Tibial nerve (tissue), 4 donors: ENCODE data around the gene CBFB.

Source experiments
- CTCF ChIP-seq, 5 experiments: fragments of 200-600 bp in 3 of 5; fragments of 450-650 bp in 2 of 5; sonication (generic) in 3 of 5; IDR thresholded peaks; one replicate each; pipeline ENCODE4 v1.5.1; 2016 to 2019; ENCODE audit warnings: antibody characterized with exemption in 5 of 5, mild to moderate bottlenecking in 3 of 5, moderate library complexity in 2 of 5
- EP300 ChIP-seq, 2 donors: sonication (generic); formaldehyde crosslinking; IDR thresholded peaks; one replicate each; pipeline ENCODE4 v1.6.1; 2017; ENCODE audit warnings: antibody characterized with exemption in 2 of 2, mild to moderate bottlenecking in 1 of 2
- POLR2A ChIP-seq, 2 donors: fragments of 450-650 bp; IDR thresholded peaks; one replicate each; pipeline ENCODE4 v1.6.1; 2017; ENCODE audit warnings: antibody characterized with exemption in 2 of 2, mild to moderate bottlenecking in 2 of 2, moderate library complexity in 2 of 2

DNA sequence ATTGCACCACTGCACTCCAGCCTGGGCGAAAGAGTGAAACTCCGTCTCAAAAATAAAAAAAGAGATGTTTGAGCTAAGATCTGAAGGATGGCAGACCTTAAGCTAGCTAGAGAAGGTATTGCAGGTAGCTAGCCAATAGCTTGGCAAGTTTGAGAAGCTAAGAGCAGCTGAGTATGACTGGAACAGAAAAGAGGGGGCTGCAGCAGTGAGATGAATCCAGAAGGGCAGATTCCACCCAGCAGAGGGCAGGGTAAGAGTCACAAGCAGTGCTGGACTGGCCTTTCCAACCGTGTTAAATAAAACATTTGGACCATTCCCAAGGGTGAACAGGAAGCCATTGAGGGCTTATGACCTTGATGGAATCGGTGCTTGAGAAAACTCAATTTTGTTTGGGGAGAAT is 75.1 kb downstream of the CBFB start:
- TF ChIP-seq CTCF (IDR thresholded peaks at IDR 0.05) (peak in 1 of 5 experiments; percentile 7), POLR2A (IDR thresholded peaks at IDR 0.05) (no peak), EP300 (IDR thresholded peaks at IDR 0.05) (no peak)
